ENCODE measurements around the gene DONSON.

- no peak for TF ChIP-seq CTCF (conservative IDR thresholded peaks at IDR 0.05; ENCODE audit: low read length)
- no peak for TF ChIP-seq EZH2phosphoT487 (IDR thresholded peaks at IDR 0.05; ENCODE audit: borderline replicate concordance, low read depth, low read length)
These were observed 29.9 kb upstream of the DONSON start for GRCh38 chr21:33618407-33618806.

Data from OCI-LY7 (cell line).